Neuronal stem cell (in vitro differentiated cells): ENCODE measurements around the gene UBN1.

ENCODE experiments used
- DNase-seq: peaks from one replicate; pipeline ENCODE4 v3.0.0-alpha.2; 2013; ENCODE audit warnings: low spot score
- H2AFZ ChIP-seq: one replicate; pipeline ENCODE4 v1.6.1; 2013; ENCODE audit warnings: mild to moderate bottlenecking, low read length, inconsistent platforms
- H2AK5ac ChIP-seq: 2 replicates; pipeline ENCODE4 v1.6.1; 2013; ENCODE audit warnings: low read depth, mild to moderate bottlenecking, inconsistent platforms, low read length, moderate library complexity, mixed read lengths
- H2BK120ac ChIP-seq: 2 replicates; pipeline ENCODE4 v1.6.1; 2013; ENCODE audit warnings: low read depth, mild to moderate bottlenecking, inconsistent platforms, low read length, moderate library complexity, mixed read lengths
- H2BK12ac ChIP-seq: one replicate; pipeline ENCODE4 v1.6.1; 2013; ENCODE audit warnings: low read length, inconsistent platforms
- H2BK15ac ChIP-seq: 2 replicates; pipeline ENCODE4 v1.6.1; 2013; ENCODE audit warnings: mild to moderate bottlenecking, low read length, inconsistent platforms, mixed read lengths
- H2BK5ac ChIP-seq: one replicate; pipeline ENCODE4 v1.6.1; 2013; ENCODE audit warnings: inconsistent platforms, mild to moderate bottlenecking, low read length, moderate library complexity
- H3K14ac ChIP-seq: one replicate; pipeline ENCODE4 v1.6.1; 2013; ENCODE audit warnings: low read length, inconsistent platforms
- H3K18ac ChIP-seq: 2 replicates; pipeline ENCODE4 v1.6.1; 2013; ENCODE audit warnings: low read length, inconsistent platforms
- H3K23ac ChIP-seq: 2 replicates; pipeline ENCODE4 v1.6.1; 2013; ENCODE audit warnings: low read depth, mild to moderate bottlenecking, mixed read lengths, low read length, inconsistent platforms; ENCODE audit not compliant: poor library complexity
- H3K27ac ChIP-seq: replicated peaks from 3 replicates; pipeline ENCODE4 v1.5.1; 2013; ENCODE audit warnings: low read length, inconsistent platforms
- H3K27me3 ChIP-seq, 3 experiments: 2 replicates each; pipeline ENCODE4 v1.6.1; 2013; ENCODE audit warnings: low read length in 3 of 3, mild to moderate bottlenecking in 2 of 3, inconsistent platforms in 1 of 3, low read depth in 1 of 3, mixed read lengths in 1 of 3, moderate library complexity in 1 of 3; ENCODE audit not compliant: control insufficient read depth in 3 of 3, insufficient read depth in 3 of 3
- H3K36me3 ChIP-seq, 2 donors: replicated peaks in 1 of 2; 2 replicates each; pipeline ENCODE4 v1.6.1; 2013; ENCODE audit warnings: low read length in 2 of 2; ENCODE audit not compliant: control insufficient read depth in 2 of 2, insufficient read depth in 2 of 2
- H3K4ac ChIP-seq: 2 replicates; pipeline ENCODE4 v1.6.1; 2013; ENCODE audit warnings: inconsistent platforms, mild to moderate bottlenecking, low read length, moderate library complexity
- H3K4me1 ChIP-seq, 2 donors: 1 replicate in 1 of 2; 2 replicates in 1 of 2; pipeline ENCODE4 v1.6.1; 2013; ENCODE audit warnings: low read length in 2 of 2, low read depth in 1 of 2; ENCODE audit not compliant: control insufficient read depth in 2 of 2, insufficient read depth in 1 of 2
- H3K4me2 ChIP-seq: one replicate; pipeline ENCODE4 v1.6.1; 2013; ENCODE audit warnings: mild to moderate bottlenecking, low read length, inconsistent platforms; ENCODE audit not compliant: insufficient read depth, poor library complexity, severe bottlenecking
- H3K4me3 ChIP-seq, 2 donors: 2 replicates each; pipeline ENCODE4 v1.5.1; 2013; ENCODE audit warnings: low read length in 2 of 2, mild to moderate bottlenecking in 2 of 2, inconsistent platforms in 1 of 2, moderate library complexity in 1 of 2
- H3K79me1 ChIP-seq: one replicate; pipeline ENCODE4 v1.6.1; 2013; ENCODE audit warnings: low read depth, mild to moderate bottlenecking, inconsistent platforms, low read length, moderate library complexity
- H3K9ac ChIP-seq: one replicate; pipeline ENCODE4 v1.6.1; 2013; ENCODE audit warnings: mild to moderate bottlenecking, low read depth, low read length, inconsistent platforms; ENCODE audit not compliant: poor library complexity
- H3K9me3 ChIP-seq, 2 donors: replicated peaks in 1 of 2; 2 replicates each; pipeline versions ENCODE3 to v1.6.1; 2013; ENCODE audit warnings: low read length in 2 of 2, mild to moderate bottlenecking in 2 of 2, inconsistent platforms in 1 of 2, low read depth in 1 of 2, mixed read lengths in 1 of 2, moderate library complexity in 1 of 2; ENCODE audit not compliant: control insufficient read depth in 2 of 2, insufficient read depth in 1 of 2
- H4K8ac ChIP-seq: one replicate; pipeline ENCODE4 v1.6.1; 2013; ENCODE audit warnings: low read depth, mild to moderate bottlenecking, inconsistent platforms, low read length, moderate library complexity
- H4K91ac ChIP-seq: one replicate; pipeline ENCODE4 v1.6.1; 2013; ENCODE audit warnings: low read length, low read depth, mild to moderate bottlenecking, inconsistent platforms; ENCODE audit not compliant: poor library complexity
- WGBS, 2 donors: extraction: QIAGEN DNeasy Blood & Tissue Kit; methylation state at CpG; one replicate each; pipeline ENCODE4 v1.1.7; 2013; ENCODE audit warnings: missing lambda C conversion rate in 2 of 2, mixed read lengths in 1 of 2; ENCODE audit not compliant: insufficient read length in 2 of 2, insufficient replicate concordance in 1 of 2; ENCODE audit errors: extremely low coverage in 2 of 2; 5-methylcytosine and 5-hydroxymethylcytosine counted together

UBN1 gene

DNA sequence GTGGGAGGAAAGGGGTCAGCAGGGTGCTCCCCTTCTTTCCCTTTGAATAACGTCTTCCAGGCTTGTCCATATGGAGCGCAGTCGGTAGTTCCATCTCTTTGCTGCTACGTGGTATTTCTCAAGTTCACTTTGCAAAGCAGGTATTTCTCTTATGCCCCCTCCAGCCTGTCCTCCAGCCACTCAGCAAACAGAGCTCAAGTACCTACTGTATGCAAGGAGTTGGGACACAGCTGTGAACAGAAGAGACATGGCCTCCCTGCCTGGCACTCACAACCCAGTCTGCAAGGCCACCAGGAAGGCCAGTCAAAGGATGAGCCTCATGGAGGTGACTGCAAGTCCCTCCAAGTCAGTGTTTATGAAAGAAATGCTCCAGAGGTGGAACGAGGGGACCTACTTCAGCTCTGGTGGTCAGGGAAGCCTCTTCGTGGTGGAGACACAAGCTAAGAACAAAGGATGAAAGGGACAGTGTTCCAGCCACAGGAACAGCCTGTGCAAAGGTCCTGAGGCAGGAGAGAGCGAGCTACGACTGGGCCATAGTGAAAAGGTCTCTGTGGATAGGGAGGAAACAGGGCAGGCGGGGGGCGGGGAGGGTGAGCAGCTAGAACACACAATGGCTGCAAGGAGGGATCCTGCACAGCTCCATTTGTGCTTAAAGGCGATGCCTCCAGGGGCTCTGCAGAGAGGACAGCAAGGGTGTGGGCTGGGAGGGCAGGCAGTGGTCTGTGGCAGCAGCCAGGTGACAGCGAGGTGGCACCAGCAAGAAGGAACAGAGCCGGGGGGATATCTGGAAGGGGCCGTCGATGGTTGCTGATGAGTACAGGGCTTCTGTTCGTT is 57.0 kb downstream of the UBN1 start:
- H4K91ac ChIP-seq = no peak overlapping the region
- no peak overlapping the region for H3K4ac ChIP-seq
- no peaks in the 10 kb centered on the region for H3K79me1 ChIP-seq
- peak overlapping the region; percentile 71 for H2AK5ac ChIP-seq
- H3K14ac ChIP-seq = peak overlapping the region; percentile 63
- H3K27ac ChIP-seq = no peak overlapping the region
- peak overlapping the region; percentile 80 for H3K18ac ChIP-seq
- H2BK120ac ChIP-seq = no peak overlapping the region
- no peak overlapping the region for H2AFZ ChIP-seq
- no peak overlapping the region for H3K4me2 ChIP-seq
- H2BK12ac ChIP-seq = no peak overlapping the region
- H3K23ac ChIP-seq = no peak overlapping the region
- no CpG with 5 or more reads among the region's 16 CpGs for WGBS, 2 donors
- H3K27me3 ChIP-seq = no peaks in the 10 kb centered on the region
- no peak overlapping the region for H2BK5ac ChIP-seq
- DNase-seq = no peak
- no peaks in the 10 kb centered on the region for H3K36me3 ChIP-seq
- H4K8ac ChIP-seq = no peak overlapping the region
- no peak overlapping the region for H3K4me3 ChIP-seq
- no peak overlapping the region for H3K9ac ChIP-seq
- no peaks in the 10 kb centered on the region for H3K9me3 ChIP-seq
- no peak overlapping the region for H2BK15ac ChIP-seq
- H3K4me1 ChIP-seq = no peaks in the 10 kb centered on the region

DNA sequence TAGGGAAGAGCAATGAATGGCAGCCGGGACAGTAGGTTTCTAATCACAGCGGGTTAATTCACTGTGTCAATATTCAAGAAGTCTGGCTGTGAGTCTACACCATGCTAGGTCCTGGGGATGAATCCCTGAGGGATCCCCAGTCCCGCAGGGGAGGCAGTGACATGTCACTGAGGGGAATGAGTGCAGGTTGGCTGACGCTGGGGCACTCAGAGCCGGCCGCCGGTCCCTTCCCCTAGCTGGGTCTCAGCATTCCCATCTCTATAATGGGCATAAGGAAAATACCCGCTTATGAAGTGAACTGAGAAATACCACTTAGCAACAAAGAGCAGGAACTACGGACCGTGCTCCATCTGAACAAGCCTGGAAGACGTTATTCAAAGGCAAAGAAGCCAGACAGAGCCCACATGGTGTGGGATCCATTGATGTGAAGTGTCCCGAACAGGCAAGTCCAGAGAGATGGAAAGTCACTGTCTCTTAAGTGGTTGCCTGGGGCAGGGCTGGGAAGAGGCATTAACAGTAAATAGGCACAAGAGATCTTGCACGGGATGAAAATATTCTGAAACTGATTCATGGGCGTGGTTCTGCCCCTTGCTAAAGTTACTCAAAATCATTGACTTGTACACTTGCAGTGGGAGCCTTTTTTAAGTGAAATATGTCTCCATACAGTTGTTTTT is 57.8 kb downstream of the UBN1 start:
- no peak overlapping the region for H2BK5ac ChIP-seq
- H3K4me3 ChIP-seq = no peak overlapping the region
- no peaks in the 10 kb centered on the region for H3K4me1 ChIP-seq
- no peak overlapping the region for H3K4me2 ChIP-seq
- no peak overlapping the region for H3K27ac ChIP-seq
- peak overlapping the region; percentile 71 for H2AK5ac ChIP-seq
- no peaks in the 10 kb centered on the region for H3K27me3 ChIP-seq
- WGBS, 2 donors = no CpG with 5 or more reads among the region's 14 CpGs
- H4K91ac ChIP-seq = no peak overlapping the region
- H3K23ac ChIP-seq = no peak overlapping the region
- no peak overlapping the region for H4K8ac ChIP-seq
- H3K9me3 ChIP-seq = no peaks in the 10 kb centered on the region
- no peaks in the 10 kb centered on the region for H3K36me3 ChIP-seq
- no peak overlapping the region for H3K14ac ChIP-seq
- H2BK120ac ChIP-seq = no peak overlapping the region
- no peaks in the 10 kb centered on the region for H3K79me1 ChIP-seq
- no peak overlapping the region for H2AFZ ChIP-seq
- H3K18ac ChIP-seq = no peak overlapping the region
- H2BK12ac ChIP-seq = no peak overlapping the region
- DNase-seq = no peak
- no peak overlapping the region for H2BK15ac ChIP-seq
- H3K9ac ChIP-seq = no peak overlapping the region
- no peak overlapping the region for H3K4ac ChIP-seq

DNA sequence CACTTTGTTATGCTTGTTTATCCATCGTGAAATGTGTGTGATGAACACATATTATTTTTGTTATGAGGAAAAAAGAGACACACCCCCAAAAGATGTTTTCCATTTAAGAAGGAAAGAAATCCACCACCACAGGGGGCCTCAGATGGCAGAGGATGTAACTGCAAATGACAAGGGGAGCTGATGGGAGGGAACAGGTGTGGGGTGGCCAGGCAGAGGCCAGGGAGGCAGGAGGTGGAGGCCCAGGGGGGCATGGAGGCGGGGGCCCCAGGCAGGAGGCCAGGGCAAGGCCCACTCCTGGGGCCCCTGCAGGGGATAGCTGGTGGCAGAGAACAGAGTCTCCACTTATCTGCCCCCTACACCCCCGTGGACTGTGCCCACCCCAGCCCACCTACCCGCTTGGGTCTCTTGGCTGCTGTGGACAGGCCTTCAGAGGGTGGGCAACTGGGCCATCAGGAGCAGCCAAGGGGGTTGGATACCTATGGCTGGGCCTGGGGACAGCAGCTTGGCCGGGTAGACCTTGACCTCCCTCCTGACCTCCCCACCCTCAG is 61.6 kb downstream of the UBN1 start:
- no peak overlapping the region for H2AFZ ChIP-seq
- no peak overlapping the region for H2BK120ac ChIP-seq
- H3K36me3 ChIP-seq = no peaks in the 10 kb centered on the region
- no peak overlapping the region for H3K14ac ChIP-seq
- H3K23ac ChIP-seq = no peak overlapping the region
- no peak overlapping the region for H3K4me2 ChIP-seq
- no peak overlapping the region for H4K8ac ChIP-seq
- H3K9me3 ChIP-seq = no peaks in the 10 kb centered on the region
- H4K91ac ChIP-seq = no peak overlapping the region
- no peak overlapping the region for H2BK12ac ChIP-seq
- no peak overlapping the region for H2BK5ac ChIP-seq
- peaks cover 0 to 6% of the 10 kb centered on the region in 2 donors for H3K4me1 ChIP-seq
- no peak overlapping the region for H3K18ac ChIP-seq
- no peak overlapping the region for H3K4ac ChIP-seq
- no CpG with 5 or more reads among the region's 5 CpGs for WGBS, 2 donors
- no peak overlapping the region for H3K4me3 ChIP-seq
- DNase-seq = no peak
- no peak overlapping the region for H3K27ac ChIP-seq
- H3K27me3 ChIP-seq = peaks cover 0 to 1% (median 0%) of the 10 kb centered on the region in 3 experiments
- H3K9ac ChIP-seq = no peak overlapping the region
- H2BK15ac ChIP-seq = no peak overlapping the region
- H2AK5ac ChIP-seq = no peak overlapping the region
- H3K79me1 ChIP-seq = no peaks in the 10 kb centered on the region

DNA sequence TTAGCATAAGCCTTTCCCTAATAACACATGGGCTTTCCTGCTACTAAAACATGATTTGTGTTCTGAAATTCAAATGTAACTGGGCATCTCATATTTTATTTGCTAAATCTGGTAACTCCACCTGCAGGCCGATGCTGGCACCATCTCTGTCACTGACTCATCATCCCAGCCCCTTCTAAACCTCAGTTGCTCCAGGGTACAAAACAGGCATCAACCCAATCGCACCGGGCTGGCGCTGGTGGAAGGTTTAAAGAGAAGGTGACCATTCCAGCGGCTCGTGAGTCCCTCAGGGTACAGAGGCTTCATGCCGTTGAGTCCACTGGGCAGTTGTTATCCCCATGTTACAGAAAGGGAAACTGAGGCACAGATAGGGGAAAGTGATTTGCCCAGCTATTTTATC is 62.5 kb downstream of the UBN1 start:
- DNase-seq = no peak
- WGBS, 2 donors = no CpG with 5 or more reads among the region's 7 CpGs
- Histone ChIP-seq H3K4ac (no peak overlapping the region), H2BK12ac (no peak overlapping the region), H3K23ac (no peak overlapping the region), H3K27ac (no peak overlapping the region), H2BK5ac (no peak overlapping the region), H3K14ac (no peak overlapping the region), H3K9ac (no peak overlapping the region), H3K4me2 (no peak overlapping the region), H3K4me1 (peaks cover 0 to 6% of the 10 kb centered on the region in 2 donors), H4K8ac (no peak overlapping the region), H2AFZ (no peak overlapping the region), H3K36me3 (no peaks in the 10 kb centered on the region), H2AK5ac (no peak overlapping the region), H4K91ac (no peak overlapping the region), H3K18ac (no peak overlapping the region), H3K27me3 (peaks cover 0 to 1% (median 0%) of the 10 kb centered on the region in 3 experiments), H2BK120ac (no peak overlapping the region), H3K4me3 (no peak overlapping the region), H2BK15ac (no peak overlapping the region), H3K79me1 (no peaks in the 10 kb centered on the region), H3K9me3 (no peaks in the 10 kb centered on the region)
